Gastroesophageal sphincter (tissue), 4 donors: ENCODE measurements around the gene YY2. TPM values are rescaled to one million over a fixed set of nuclear protein-coding genes. Genes with fewer than 3 reads are reported as not detected.

Experiments used
- ATAC-seq: fragments of 150-250 bp; one replicate; pipeline ENCODE4 v1.9.1; 2016; ENCODE audit warnings: mild to moderate bottlenecking, moderate library complexity
- H3K27ac ChIP-seq, 4 donors: fragments of 200-600 bp; sonication (generic) in 3 of 4; 1 replicate in 3 of 4; 2 replicates in 1 of 4; pipeline ENCODE4 v1.5.1; 2016 to 2019
- H3K27me3 ChIP-seq: fragments of 200-600 bp; sonication (generic); one replicate; pipeline ENCODE4 v1.5.1; 2019
- H3K36me3 ChIP-seq, 2 donors: fragments of 200-600 bp; sonication (generic); one replicate each; pipeline ENCODE4 v1.5.1; 2019; ENCODE audit warnings: control low read depth in 1 of 2
- H3K4me1 ChIP-seq, 3 donors: fragments of 200-600 bp; sonication (generic); 1 replicate in 2 of 3; 2 replicates in 1 of 3; pipeline ENCODE4 v1.5.1; 2016 to 2019; ENCODE audit warnings: control low read depth in 2 of 3
- H3K4me3 ChIP-seq, 2 donors: fragments of 200-600 bp; sonication (generic); one replicate each; pipeline ENCODE4 v1.5.1; 2019; ENCODE audit warnings: mild to moderate bottlenecking in 1 of 2, moderate library complexity in 1 of 2
- H3K9me3 ChIP-seq, 3 donors: fragments of 200-600 bp; sonication (generic); one replicate each; pipeline ENCODE4 v1.5.1; 2017 to 2019; ENCODE audit warnings: control low read depth in 2 of 3
- EP300 ChIP-seq: sonication (generic); formaldehyde crosslinking; IDR thresholded peaks from one replicate; pipeline ENCODE4 v1.6.1; 2017; ENCODE audit warnings: antibody characterized with exemption, mild to moderate bottlenecking
- POLR2A ChIP-seq, 2 donors: fragments of 450-650 bp; IDR thresholded peaks; one replicate each; pipeline ENCODE4 v1.6.1; 2017; ENCODE audit warnings: antibody characterized with exemption in 2 of 2, mild to moderate bottlenecking in 2 of 2, moderate library complexity in 1 of 2
- POLR2AphosphoS5 ChIP-seq: sonication (generic); formaldehyde crosslinking; IDR thresholded peaks from one replicate; pipeline ENCODE4 v1.6.1; 2017; ENCODE audit warnings: antibody characterized with exemption
- WGBS, 2 donors: methylation state at CpG; one replicate each; pipeline ENCODE4 v1.1.5; 2018; ENCODE audit warnings: low coverage in 1 of 2; 5-methylcytosine and 5-hydroxymethylcytosine counted together
- total RNA-seq, 4 donors: library from RNA; depleted of rRNA; stranded (reverse); fragments of >200 nt; gene quantifications; one replicate each; pipeline ENCODE4 v1.1.0, GENCODE V29; 2016
- TF ChIP-seq, protein P1 (sequence below), 4 experiments: fragments of 200-600 bp in 2 of 4; fragments of 450-650 bp in 2 of 4; sonication (generic) in 1 of 4; IDR thresholded peaks; one replicate each; pipeline ENCODE4 v1.5.1; 2017 to 2019; ENCODE audit warnings: antibody characterized with exemption in 4 of 4, mild to moderate bottlenecking in 2 of 4, moderate library complexity in 2 of 4

YY2 gene
- total RNA-seq, 4 donors from 2014 or later = 0.42 to 2.4 (median 1.7) TPM

DNA sequence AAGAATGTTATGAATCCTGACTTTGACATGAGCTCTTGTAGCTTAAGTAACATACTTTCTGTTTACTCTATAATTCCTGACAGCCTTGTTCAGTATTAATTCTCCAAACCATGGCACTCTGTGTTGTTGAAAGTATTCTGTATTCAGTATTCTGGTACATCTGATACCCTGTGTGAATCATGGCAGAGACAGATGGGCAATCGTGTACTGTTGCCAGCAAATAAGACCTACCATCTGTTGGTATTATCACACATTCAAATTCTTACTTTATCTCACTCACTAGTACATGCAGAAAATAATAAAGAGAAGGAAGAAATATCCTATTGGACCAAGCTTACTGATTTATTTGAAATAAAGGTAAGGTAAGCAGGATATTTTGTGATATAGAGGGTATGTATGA, 8.4 kb upstream of the YY2 start:
- H3K4me3 ChIP-seq = no peak overlapping the region
- H3K9me3 ChIP-seq = no peaks in the 10 kb centered on the region
- H3K27me3 ChIP-seq = no peaks in the 10 kb centered on the region
- H3K4me1 ChIP-seq = no peaks in the 10 kb centered on the region
- WGBS, 2 donors = 75% methylated on average over 1 of the region's 1 CpG; no CpG with 5 or more reads in 1 of the 2 donors
- no peak for ATAC-seq
- no peak for TF ChIP-seq EP300
- TF ChIP-seq, protein P1, sequence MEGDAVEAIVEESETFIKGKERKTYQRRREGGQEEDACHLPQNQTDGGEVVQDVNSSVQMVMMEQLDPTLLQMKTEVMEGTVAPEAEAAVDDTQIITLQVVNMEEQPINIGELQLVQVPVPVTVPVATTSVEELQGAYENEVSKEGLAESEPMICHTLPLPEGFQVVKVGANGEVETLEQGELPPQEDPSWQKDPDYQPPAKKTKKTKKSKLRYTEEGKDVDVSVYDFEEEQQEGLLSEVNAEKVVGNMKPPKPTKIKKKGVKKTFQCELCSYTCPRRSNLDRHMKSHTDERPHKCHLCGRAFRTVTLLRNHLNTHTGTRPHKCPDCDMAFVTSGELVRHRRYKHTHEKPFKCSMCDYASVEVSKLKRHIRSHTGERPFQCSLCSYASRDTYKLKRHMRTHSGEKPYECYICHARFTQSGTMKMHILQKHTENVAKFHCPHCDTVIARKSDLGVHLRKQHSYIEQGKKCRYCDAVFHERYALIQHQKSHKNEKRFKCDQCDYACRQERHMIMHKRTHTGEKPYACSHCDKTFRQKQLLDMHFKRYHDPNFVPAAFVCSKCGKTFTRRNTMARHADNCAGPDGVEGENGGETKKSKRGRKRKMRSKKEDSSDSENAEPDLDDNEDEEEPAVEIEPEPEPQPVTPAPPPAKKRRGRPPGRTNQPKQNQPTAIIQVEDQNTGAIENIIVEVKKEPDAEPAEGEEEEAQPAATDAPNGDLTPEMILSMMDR (IDR thresholded peaks at IDR 0.05) = no peak
- H3K27ac ChIP-seq = no peak overlapping the region
- peaks cover 0 to 23% of the 10 kb centered on the region in 2 donors for H3K36me3 ChIP-seq

DNA sequence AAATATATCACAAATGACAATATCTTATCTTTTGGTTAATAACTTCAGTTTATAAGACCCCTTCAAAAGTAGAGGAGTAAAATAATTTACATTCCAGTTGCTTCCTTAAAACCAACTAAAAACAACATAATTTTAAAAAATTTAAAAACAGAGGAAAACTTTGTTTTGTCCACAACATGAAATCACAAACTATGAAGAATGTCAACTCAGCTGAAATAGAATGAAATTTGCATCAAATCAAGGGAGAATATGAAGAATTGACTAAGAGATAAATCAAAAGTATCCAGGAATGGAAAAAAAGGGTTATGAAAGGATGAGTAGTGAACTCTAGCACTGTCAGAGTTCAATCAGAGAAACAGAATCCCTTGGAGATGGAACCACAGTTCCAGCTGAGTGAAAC, 2.2 kb upstream of the YY2 start:
- Histone ChIP-seq H3K4me3 (no peak overlapping the region), H3K27ac (no peak overlapping the region), H3K4me1 (no peaks in the 10 kb centered on the region), H3K9me3 (no peaks in the 10 kb centered on the region), H3K27me3 (no peaks in the 10 kb centered on the region), H3K36me3 (peaks cover 0 to 31% of the 10 kb centered on the region in 2 donors)
- no peak for ATAC-seq
- TF ChIP-seq, protein P1 (IDR thresholded peaks at IDR 0.05) = no peak
- TF ChIP-seq EP300 (no peak), POLR2AphosphoS5 (no peak), POLR2A (IDR thresholded peaks at IDR 0.05) (no peak)

DNA sequence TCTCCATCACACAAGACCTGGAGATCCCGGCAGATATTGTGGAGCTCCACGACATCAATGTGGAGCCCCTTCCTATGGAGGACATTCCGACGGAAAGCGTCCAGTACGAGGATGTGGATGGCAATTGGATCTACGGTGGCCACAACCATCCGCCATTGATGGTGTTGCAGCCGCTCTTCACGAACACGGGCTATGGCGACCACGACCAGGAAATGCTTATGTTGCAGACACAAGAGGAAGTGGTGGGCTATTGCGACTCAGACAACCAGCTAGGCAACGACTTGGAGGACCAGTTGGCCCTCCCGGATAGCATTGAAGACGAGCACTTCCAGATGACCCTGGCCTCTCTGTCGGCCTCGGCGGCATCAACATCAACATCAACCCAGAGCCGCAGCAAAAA, 717 bp downstream of the YY2 start:
- no peaks in the 10 kb centered on the region for H3K9me3 ChIP-seq
- no peak overlapping the region for H3K27ac ChIP-seq
- 100% methylated on average over 2 of the region's 21 CpGs; no CpG with 5 or more reads in 1 of the 2 donors for WGBS, 2 donors
- H3K27me3 ChIP-seq = no peaks in the 10 kb centered on the region
- H3K36me3 ChIP-seq = peaks cover 0 to 24% of the 10 kb centered on the region in 2 donors
- H3K4me1 ChIP-seq = no peaks in the 10 kb centered on the region
- no peak overlapping the region for H3K4me3 ChIP-seq
- TF ChIP-seq EP300 (no peak), POLR2AphosphoS5 (no peak), POLR2A (IDR thresholded peaks at IDR 0.05) (no peak)
- TF ChIP-seq, protein P1 (IDR thresholded peaks at IDR 0.05) = no peak
- no peak for ATAC-seq

DNA sequence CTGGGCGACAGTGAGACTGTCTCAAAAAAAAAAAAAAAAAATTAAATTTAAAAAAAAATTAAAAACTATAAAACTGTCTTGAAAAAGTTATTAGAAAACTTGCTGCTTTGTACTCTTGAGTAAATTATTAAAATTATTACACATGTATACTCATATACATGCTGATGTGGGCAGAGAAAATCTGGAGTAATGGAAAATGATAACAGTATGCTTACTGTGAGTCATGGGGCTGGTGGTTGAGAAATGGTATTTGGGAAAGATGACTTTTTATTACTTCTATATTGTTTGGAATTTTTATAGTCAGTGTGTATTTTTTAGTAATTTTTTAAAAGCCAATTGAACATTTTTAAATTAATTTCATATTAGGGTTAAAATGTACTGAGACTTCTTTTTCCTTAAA, 7.5 kb downstream of the YY2 start:
- H3K27ac ChIP-seq = no peak overlapping the region
- H3K4me3 ChIP-seq = no peak overlapping the region
- no peaks in the 10 kb centered on the region for H3K27me3 ChIP-seq
- WGBS, 2 donors = 80% methylated on average over 1 of the region's 1 CpG; no CpG with 5 or more reads in 1 of the 2 donors
- H3K4me1 ChIP-seq = peaks cover 0 to 13% (median 0%) of the 10 kb centered on the region in 3 donors
- TF ChIP-seq POLR2A (IDR thresholded peaks at IDR 0.05) (no peak), EP300 (no peak), POLR2AphosphoS5 (no peak)
- TF ChIP-seq, protein P1 (IDR thresholded peaks at IDR 0.05) = no peak
- H3K36me3 ChIP-seq = no peaks in the 10 kb centered on the region
- ATAC-seq = no peak
- H3K9me3 ChIP-seq = no peaks in the 10 kb centered on the region

DNA sequence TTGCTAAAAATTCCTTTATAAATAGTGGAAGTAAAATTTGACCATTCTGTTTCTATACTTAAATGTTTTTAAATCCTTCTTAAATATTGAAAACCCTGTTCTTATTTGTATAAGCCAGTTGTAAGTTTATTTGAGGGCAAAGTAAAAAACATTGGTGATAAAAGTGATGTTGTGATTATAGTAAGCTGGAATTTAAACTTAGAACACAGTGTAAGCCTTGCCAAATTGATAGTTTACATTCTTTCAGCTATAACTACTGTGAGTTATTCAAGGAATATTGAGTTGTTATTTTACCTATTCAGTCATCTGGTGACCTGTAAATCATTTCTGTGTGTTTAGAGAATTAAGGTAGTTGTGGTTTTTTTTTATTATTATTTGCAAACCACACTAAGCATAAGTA, 9.6 kb downstream of the YY2 start:
- H3K4me1 ChIP-seq = peaks cover 0 to 13% (median 0%) of the 10 kb centered on the region in 3 donors
- H3K27me3 ChIP-seq = no peaks in the 10 kb centered on the region
- H3K27ac ChIP-seq = no peak overlapping the region
- no peak for TF ChIP-seq POLR2A (IDR thresholded peaks at IDR 0.05)
- no peak for TF ChIP-seq EP300
- no peak for TF ChIP-seq POLR2AphosphoS5
- TF ChIP-seq, protein P1 (IDR thresholded peaks at IDR 0.05) = no peak
- H3K9me3 ChIP-seq = no peaks in the 10 kb centered on the region
- H3K4me3 ChIP-seq = no peak overlapping the region
- H3K36me3 ChIP-seq = no peaks in the 10 kb centered on the region
- no peak for ATAC-seq
